GM19043 (cell line): ENCODE data around the gene STK38.
"Not testable (repeated sequence)": the region's sequence is repeated elsewhere in the genome, so short reads cannot be mapped to it uniquely, and the experiment has no call there.

Experiments
- ATAC-seq: cut with Tn5 transposase; IDR thresholded peaks from one replicate; pipeline ENCODE4 v1.9.1; 2021; ENCODE audit warnings: low read depth; ENCODE audit not compliant: unreplicated experiment

STK38 gene

DNA sequence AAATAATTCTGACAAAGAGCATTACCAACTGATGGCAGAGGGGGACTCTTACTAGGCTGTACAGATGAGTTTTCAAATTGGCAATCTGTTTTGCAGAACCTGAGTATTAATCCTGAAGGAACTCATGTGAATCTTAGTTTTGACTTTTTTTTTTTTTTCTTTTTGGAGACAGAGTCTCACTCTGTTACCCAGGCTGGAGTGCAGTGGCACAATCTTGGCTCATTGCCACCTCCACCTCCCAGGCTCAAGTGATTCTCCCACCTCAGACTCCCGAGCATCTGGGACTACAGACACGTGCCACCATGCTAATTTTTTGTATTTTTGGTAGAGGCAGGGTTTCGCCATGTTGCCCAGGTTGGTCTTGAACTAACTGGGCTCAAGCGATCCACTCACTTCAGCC lies 55.2 kb downstream of the STK38 start:
- ATAC-seq, result no peak

DNA sequence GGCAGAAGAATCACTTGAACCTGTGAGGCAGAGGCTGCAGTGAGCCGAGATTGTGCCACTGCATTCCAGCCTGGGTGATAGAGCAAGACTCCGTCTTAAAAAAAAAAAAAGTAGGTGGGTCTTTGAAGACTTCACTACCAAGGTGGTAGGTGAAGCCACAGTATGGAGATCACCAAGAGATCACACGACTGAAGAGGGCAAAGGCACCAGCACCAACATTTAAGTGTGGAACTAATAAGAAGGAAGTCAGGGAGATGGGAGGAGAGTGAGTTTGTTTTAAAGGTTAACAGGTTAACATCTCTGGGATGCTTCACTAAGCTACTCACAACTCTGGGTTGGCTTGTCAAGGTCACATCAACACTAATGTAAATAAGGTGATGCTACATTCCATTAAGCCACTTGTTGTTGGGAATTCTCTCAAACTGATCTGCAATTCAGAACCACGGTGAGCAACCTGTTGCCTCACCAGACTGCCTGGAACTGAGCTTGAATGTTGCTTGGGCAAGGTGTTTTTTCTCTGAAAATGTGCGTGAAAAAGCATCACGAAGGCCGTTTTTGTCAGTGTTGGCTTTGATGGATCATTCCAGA lies 55.8 kb downstream of the STK38 start:
- no peak for ATAC-seq

DNA sequence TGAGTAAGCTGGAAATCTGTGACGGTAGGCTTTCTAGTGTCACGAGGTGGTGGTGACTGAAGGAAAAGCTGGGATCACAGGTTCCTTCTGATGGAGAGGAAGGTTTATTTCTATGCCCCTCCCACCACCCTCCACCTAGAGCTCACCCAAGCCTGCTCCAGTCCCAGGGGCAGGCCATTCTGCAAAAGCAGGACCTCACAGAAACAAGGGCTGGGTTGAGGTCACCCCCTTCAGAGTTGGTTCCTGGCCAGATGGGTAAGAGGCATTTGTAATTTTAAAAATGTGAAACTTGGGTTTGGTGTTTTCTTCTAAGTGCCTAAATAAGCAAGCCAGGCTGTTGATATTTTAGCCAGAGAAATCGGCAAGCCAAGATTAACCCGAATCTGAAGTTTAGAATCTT lies 57.9 kb downstream of the STK38 start:
- no peak for ATAC-seq

DNA sequence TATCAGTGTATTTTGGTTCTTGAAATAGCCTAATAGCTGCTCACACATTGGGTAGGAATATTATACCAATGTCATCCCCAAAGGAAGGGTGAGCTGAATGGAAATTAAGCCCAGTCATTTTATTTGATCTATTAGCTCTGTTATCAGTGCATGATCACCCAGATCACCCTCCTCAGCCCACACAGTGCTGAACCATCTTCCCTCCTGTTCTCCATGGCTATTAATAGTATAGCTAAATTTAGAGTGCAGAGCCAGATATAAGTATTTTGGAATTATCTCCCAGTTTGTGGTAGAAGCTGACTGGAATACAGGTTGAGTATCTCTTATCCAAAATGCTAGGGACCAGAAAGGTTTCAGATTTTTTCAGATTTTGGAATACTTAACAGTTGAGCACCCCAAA lies 59.1 kb downstream of the STK38 start:
- no peak for ATAC-seq

DNA sequence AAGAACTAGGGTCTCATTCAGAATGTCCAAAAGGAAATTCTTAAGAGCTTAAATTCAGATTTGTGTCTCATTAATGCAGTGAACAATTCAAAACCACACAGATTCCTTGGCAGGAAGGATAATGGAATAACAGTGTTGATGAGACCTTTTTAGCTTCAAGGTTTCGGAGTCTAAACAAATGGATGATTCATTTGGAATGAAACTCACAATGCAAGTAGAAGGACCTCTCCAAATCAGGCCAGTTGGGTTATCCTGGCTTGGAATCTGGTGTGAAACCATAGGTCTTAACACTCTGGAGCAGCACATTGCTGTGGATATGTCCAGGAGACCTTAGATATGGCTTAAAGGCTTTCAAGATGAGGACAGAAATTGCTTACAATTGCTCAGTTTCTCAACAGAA lies 59.6 kb downstream of the STK38 start:
- no peak for ATAC-seq

DNA sequence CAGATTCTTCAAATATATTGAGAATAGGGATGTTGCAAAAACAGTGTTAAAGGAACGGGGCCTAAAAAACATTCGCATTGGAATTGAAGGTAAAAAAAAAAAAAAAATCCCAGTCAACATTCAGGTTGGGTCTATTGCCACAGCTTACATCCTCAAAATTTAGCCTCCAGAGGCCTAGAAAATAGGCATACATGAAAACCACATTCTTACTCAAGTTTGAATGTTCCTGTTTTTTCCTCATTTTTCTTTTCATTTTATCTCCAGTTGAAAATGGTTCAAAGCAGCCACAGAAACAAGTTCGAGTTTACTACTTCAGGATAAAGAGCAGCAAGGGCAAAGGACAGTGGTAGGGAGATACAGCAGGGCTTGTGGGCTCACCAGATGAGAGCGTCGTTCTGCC lies 62.5 kb downstream of the STK38 start:
- no peak for ATAC-seq

DNA sequence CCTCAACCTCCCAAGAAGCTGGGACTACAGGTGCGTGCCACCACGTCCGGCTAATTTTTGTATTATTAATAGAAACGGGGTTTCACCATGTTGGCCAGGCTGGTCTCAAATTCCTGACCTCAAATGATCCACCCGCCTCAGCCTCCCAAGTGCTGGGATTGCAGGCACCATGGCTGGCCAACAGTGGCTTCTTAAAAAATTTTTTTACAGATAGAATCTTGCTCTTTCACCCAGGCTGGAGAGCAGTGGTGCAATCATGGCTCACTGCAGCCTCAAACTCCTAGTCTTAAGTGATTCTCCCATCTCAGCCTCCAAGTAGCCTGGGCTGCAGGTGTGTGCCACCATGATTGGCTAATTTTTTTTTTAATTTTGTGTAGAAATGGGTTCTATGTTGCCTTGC lies 64.0 kb downstream of the STK38 start:
- ATAC-seq, result not testable (repeated sequence)

DNA sequence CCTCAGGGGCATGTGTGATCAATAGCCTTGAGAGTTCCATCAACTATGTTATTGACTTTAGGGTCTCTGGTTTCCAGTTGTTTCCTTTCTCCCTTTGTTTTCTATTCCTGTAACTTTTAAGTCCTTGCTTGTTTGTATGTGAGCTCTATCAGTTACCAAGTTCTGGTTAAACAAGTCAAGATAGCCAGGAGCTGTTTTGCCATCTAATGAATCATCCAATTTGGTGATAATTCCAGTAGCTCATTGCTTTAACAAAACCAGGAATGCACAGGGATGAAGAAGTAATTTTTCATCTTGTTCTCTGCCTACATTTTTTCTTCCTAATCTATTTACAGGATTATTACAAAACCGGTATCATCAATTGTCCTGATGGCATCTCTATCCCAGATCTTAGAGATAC lies 68.0 kb downstream of the STK38 start:
- ATAC-seq, result no peak

DNA sequence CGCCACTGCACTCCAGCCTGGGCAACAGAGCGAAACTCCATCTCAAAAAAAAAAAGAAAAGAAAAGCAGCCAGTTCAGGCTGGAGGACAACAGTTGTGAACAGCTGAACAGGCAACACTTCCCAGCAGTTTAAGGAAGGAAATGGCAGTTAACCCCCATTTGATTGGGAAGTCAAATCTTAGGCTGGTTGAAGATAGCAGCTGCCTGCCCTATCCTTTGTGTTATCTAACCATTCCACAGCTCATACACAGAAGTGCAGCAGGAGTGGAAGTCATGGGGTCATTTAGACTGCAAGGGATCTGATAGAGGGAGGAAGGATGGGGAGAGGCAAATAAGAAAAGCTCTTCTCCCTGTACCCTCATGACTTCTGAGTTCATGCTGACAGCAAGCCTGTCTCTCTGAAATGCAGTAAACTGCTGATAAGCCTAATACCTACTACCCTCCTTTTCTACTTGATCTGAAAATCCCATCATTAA lies 69.2 kb downstream of the STK38 start:
- ATAC-seq, result no peak

DNA sequence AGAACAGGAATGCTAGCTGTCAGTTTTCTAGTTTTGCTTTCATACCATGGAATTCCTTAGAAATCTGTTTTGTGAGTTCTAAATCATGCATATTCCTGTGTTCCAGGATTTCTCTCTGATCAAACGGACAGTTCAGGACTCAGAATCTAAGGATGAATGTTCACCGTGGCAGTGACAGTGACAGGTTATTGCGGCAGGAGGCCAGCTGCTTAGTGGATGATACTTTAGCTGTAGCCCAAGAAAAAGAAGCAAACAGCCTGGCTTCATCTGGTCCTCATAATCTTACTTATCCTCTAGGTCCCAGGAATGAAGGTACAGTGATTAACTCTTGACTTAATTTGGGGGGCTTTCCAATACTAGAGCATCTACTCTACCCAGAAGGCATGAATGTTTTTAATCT lies 77.3 kb downstream of the STK38 start:
- no peak for ATAC-seq

DNA sequence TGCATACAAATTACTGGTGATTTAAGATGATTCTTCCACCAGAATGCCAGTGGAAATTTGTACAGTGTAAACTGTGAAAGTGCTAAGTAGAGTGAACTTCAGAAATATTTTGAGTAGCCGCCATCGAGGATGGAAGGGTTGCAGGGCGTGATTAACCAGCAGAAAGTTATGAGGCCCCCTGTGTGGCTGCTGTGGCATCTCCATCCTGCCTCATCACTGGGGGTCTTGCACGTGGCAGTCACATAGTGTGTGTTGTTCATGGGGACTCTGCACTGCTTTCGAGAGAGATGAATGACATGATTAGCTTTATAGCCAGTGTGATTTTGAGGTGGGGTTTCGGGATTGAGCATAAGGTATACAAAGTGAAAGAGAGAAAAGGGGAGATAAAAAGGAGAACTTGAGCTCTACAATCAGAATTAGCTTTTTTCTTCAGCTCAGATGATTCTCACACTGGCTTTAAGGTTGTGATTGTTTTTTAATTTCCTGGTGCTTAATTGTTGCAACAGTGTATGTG lies 78.1 kb downstream of the STK38 start:
- ATAC-seq, result no peak

DNA sequence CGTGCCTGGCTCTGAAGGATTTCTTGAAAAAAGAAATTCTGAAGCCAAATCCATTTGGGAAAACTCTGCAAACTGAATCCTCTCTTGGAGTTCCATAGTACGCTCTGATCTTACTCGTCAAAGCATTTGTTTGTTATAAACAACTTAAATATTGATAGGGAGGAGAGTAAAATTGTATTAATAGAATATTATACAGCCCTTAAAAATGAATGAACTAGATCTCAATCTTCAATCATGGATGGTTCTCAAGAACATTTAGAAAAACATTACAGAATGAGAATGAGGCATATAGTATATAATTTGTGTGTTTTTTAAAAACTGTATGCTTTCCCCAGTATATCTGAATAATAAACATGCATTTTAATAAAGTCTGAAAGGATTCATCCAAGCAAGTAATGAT lies 79.7 kb downstream of the STK38 start:
- no peak for ATAC-seq

DNA sequence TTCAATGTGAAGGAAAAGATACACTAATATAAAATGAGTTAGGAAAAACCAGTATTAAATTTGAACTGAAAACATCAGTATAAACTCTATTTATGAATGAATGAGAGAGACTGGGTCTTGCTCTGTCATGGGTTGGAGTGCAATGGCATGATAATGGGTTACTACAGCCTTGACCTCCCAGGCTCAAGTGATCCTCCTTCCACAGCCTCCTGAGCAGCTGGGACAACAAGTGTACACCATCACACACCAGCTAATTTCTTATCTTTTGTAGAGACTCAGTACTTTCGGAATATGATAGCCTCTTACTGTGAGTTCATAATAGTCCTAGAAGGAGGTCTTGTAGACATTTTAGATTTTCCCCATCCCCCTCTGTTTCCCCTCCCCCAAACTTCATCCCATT lies 83.0 kb downstream of the STK38 start:
- no peak for ATAC-seq

DNA sequence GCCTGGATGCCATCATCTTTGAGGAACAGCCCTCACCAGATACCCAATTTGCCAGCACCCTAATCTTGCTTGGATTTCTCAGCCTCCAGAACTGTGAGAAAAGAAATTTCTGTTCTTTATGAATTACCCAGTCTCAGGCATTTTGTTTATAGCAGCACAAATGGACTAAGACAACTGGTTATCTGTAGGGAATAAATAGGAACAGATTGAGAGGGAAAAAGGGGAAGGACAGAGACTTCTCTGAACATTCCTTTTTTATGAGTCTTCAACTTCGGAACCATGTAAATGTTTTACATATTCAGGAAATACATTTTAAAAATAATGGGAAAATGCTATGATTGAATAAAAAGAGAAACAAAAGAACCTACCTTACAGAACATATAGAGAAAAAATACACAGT lies 83.6 kb downstream of the STK38 start:
- no peak for ATAC-seq

DNA sequence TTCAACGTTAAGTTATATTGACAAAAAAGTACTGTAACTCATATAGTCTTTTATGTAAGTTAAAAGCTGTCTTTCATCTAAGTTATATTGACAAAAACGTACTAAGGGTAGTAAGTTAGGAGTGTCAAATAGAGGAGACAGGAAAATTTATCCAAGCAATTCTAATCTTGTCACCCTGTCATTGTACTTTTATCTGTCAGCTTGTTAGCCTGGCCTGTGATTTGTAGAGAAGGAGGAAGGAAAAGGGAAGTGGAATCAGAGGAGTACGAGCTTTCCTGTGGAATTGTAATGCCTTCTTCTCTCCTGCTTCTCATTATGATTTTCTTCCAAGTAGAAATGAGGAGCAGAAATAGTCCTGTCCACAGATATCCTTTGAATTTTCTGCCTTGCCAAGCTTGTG lies 85.6 kb downstream of the STK38 start:
- ATAC-seq, result no peak

DNA sequence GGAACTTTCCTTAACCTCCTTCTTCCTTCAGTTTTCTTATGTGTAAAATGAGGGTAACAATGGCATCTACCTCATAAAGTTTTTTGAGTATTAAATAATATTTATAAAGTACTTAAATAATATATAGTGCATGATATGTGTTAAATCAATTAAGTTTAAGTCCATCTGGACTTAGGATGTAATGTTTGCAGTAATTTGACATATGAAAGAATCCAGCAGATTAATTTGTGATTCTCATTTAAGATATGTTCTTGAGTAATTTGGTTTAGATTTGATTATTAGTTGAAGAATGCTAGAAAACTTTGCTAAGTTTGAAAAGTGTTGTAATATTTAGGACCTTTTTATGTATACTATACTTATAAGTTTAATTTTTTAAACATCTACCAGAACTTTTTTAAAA lies 86.4 kb downstream of the STK38 start:
- ATAC-seq, result no peak

DNA sequence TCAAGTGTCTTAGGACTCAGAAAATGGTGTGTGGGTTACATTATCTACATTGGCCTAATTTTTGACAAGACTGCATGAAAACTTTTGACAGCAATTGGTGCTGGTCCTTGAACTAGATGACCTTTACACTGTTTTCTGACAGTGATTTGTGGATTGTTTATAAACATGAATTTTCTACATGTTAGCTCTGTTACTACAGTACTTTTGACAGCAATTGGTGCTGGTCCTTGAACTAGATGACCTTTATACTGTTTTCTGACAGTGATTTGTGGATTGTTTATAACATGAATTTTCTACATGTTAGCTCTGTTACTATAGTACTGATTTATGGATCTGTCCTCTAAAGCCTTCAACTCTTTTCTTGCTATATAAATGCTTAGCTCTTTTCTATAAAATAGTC lies 87.8 kb downstream of the STK38 start:
- no peak for ATAC-seq

DNA sequence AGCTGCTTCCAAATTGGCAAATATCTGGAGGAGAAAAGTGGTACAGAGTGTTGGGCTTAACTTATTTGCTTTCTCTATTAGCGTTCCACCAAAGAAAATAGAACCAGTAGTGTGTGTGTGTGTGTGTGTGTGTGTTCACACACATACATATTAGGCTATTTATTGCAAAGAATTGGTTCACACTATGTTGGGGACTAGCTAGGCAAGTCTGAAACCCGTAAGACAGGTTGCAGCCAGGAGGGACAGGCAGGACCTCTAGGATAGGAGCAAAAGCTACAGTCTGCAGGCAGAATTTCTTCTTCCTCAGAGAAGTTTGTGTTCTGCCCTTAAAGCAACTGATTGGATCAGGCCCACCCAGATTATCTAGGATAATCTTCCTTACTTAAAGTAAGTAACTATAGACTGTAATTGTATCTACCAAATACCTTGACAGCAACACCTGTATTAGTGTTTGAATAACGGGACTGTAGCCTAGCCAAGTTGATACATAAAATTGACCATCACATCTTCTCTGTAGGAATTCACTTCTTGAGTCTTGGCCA lies 91.7 kb downstream of the STK38 start:
- ATAC-seq, result no peak

DNA sequence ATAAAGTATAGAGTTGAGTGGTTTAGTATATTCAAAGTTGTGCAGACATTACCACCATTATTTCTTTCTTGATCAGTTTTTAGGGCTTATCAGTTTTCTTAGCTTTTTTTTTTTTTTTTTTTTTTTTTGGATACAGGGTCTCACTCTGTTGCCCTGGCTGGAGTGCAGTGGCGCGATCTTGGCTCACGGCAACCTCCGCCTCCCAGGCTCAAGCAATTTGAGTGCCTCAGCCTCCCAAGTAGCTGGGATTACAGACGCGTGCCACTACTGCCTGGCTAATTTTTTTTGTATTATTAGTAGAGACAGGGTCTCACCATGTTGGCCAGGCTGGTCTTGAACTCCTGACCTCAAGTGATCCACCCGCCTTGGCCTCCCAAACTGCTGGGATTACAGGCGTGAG lies 94.4 kb downstream of the STK38 start:
- not testable (repeated sequence) for ATAC-seq

DNA sequence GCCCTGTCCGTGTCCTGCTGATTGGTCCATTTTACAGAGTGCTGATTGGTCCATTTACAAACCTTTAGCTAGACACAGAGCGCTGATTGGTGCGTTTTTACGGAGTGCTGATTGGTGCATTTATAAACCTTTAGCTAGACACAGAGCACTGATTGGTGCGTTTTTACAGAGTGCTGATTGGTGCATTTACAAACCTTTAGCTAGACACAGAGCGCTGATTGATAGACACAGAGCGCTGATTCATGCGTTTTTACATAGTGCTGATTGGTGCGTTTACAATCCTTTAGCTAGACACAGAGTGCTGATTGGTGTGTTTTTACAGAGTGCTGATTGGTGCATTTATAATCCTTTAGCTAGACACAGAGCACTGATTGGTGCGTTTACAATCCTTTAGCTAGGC lies 98.1 kb downstream of the STK38 start:
- ATAC-seq, result not testable (repeated sequence)

DNA sequence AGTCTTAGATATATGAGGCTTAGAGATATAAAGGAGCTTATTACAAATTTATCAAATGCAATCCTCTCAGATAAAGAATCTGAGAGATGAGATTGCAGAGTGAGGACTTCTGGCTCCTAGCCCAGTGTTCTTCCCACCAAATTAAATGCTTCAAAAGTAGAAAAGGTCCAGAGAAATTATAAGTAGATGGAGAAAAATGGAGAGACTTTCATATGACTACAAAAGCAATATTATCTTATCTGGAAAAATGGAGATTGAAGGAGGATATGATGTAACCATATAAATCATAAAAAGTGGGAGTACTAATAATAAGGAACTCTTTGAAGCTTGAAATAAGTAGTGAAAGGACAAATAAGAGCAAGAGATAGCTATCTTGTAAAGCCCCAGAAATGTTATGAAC lies 101.7 kb downstream of the STK38 start:
- no peak for ATAC-seq

DNA sequence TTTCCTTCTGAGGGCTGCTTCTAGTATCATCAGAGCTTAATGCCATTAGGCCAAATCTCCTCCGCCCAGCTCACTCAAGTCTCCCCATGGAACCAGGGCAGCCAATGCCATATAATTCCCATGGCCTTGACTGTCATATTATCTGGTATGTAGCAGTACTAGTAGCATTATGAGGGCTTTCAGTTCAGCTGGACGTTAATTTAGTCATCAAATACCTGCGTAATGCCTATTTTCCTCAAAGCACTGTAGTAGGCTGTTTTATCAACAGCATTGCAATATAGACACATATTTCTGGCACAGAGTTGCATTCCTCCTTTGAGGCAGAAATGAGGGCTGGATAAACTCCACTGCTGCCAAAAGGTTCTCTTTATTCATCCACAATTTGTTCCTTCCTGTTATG lies 102.8 kb downstream of the STK38 start:
- no peak for ATAC-seq
